Neural cell (in vitro differentiated cells): ENCODE results near the gene AGBL1. TPM values are rescaled to one million over a fixed set of nuclear protein-coding genes. Genes with fewer than 3 reads are reported as not detected.

Experiments
- H2AFZ ChIP-seq: fragments of 200-600, 300-800 bp; sonication (generic), shearing (Covaris generic); 2 replicates; pipeline ENCODE4 v1.6.0; 2014; ENCODE audit warnings: low read depth, mild to moderate bottlenecking, antibody characterized with exemption, low read length, moderate library complexity
- H3F3A ChIP-seq: fragments of 200-600 bp; shearing (Covaris generic); 2 replicates; pipeline ENCODE4 v1.6.1; 2016; ENCODE audit warnings: mild to moderate bottlenecking, moderate library complexity, mixed read lengths, antibody characterized with exemption, low read length; ENCODE audit not compliant: insufficient read depth, poor library complexity, severe bottlenecking
- H3K27ac ChIP-seq: fragments of 200-600, 300-800 bp; sonication (generic), shearing (Covaris generic); 2 replicates; pipeline ENCODE4 v1.5.1; 2014; ENCODE audit warnings: mild to moderate bottlenecking, low read length, moderate library complexity
- H3K27me3 ChIP-seq: fragments of 300-800, 200-600 bp; sonication (generic), shearing (Covaris generic); 2 replicates; pipeline ENCODE4 v1.6.0; 2014; ENCODE audit warnings: mild to moderate bottlenecking, low read depth, low read length, moderate library complexity; ENCODE audit not compliant: insufficient read depth
- H3K36me3 ChIP-seq: fragments of 300-800, 200-600 bp; sonication (generic), shearing (Covaris generic); 2 replicates; pipeline ENCODE4 v1.5.1; 2014; ENCODE audit warnings: mild to moderate bottlenecking, antibody characterized with exemption, low read length, moderate library complexity; ENCODE audit not compliant: insufficient read depth
- H3K4me2 ChIP-seq: fragments of 300-800, 200-600 bp; sonication (generic), shearing (Covaris generic); 2 replicates; pipeline ENCODE4 v1.6.0; 2014; ENCODE audit warnings: mild to moderate bottlenecking, low read length
- H3K4me3 ChIP-seq: fragments of 300-800, 200-600 bp; sonication (generic), shearing (Covaris generic); 2 replicates; pipeline ENCODE4 v1.5.1; 2014; ENCODE audit warnings: mild to moderate bottlenecking, low read length, moderate library complexity
- H3K79me2 ChIP-seq: fragments of 200-600 bp; shearing (Covaris generic); replicated peaks from 2 replicates; pipeline ENCODE4 v1.6.0; 2014; ENCODE audit warnings: mild to moderate bottlenecking, low read length, moderate library complexity; ENCODE audit not compliant: insufficient read depth
- H3K9ac ChIP-seq: fragments of 300-800, 200-600 bp; sonication (generic), shearing (Covaris generic); 2 replicates; pipeline ENCODE4 v1.6.1; 2016; ENCODE audit warnings: mild to moderate bottlenecking, low read length, mixed read lengths
- H3K9me2 ChIP-seq: fragments of 200-600 bp; shearing (Covaris generic); 2 replicates; pipeline ENCODE4 v1.6.1; 2016; ENCODE audit warnings: mild to moderate bottlenecking, low read length, mixed read lengths; ENCODE audit not compliant: insufficient read depth
- H3K9me3 ChIP-seq: fragments of 200-600, 300-800 bp; sonication (generic), shearing (Covaris generic); 2 replicates; pipeline ENCODE4 v1.6.1; 2016; ENCODE audit warnings: mild to moderate bottlenecking, mixed run types, low read length, moderate library complexity, mixed read lengths
- H4K20me1 ChIP-seq: fragments of 200-600 bp; shearing (Covaris generic); 2 replicates; pipeline ENCODE4 v1.6.1; 2016; ENCODE audit warnings: mild to moderate bottlenecking, mixed run types; ENCODE audit not compliant: insufficient read depth
- EP300 ChIP-seq: fragments of 450-650 bp; conservative IDR thresholded peaks from 2 replicates; pipeline ENCODE4 v1.6.1; 2014; ENCODE audit warnings: antibody characterized with exemption, mild to moderate bottlenecking, moderate library complexity; ENCODE audit not compliant: poor library complexity, severe bottlenecking
- EZH2 ChIP-seq: fragments of 200-600, 300-800 bp; shearing (Covaris generic), sonication (generic); IDR thresholded peaks from 2 replicates; pipeline ENCODE4 v1.6.1; 2014; ENCODE audit warnings: antibody characterized with exemption, low read length, borderline replicate concordance, mild to moderate bottlenecking; ENCODE audit not compliant: insufficient read depth, poor library complexity, severe bottlenecking
- MXI1 ChIP-seq: fragments of 450-650 bp; conservative IDR thresholded peaks from 2 replicates; pipeline ENCODE4 v1.6.1; 2014; ENCODE audit warnings: antibody characterized with exemption, mild to moderate bottlenecking; ENCODE audit not compliant: poor library complexity, severe bottlenecking
- POLR2AphosphoS5 ChIP-seq: IDR thresholded peaks from 2 replicates; pipeline ENCODE4 v1.6.1; 2012
- RAD21 ChIP-seq: fragments of 450-650 bp; conservative IDR thresholded peaks from 2 replicates; pipeline ENCODE4 v1.6.1; 2014; ENCODE audit warnings: antibody characterized with exemption, mild to moderate bottlenecking, moderate library complexity
- SMC3 ChIP-seq: fragments of 450-650 bp; conservative IDR thresholded peaks from 2 replicates; pipeline ENCODE4 v1.6.1; 2014; ENCODE audit warnings: antibody characterized with exemption, mild to moderate bottlenecking, moderate library complexity; ENCODE audit not compliant: poor library complexity
- TAF1 ChIP-seq: IDR thresholded peaks from 2 replicates; pipeline ENCODE4 v1.6.1; 2012; ENCODE audit warnings: low read depth
- polyA plus RNA-seq: library from polyadenylated mRNA; depleted of rRNA; stranded (reverse); fragments of >200 nt; gene quantifications from 2 replicates; pipeline ENCODE4 v1.2.3, GENCODE V29; 2014
- TF ChIP-seq, protein P1 (sequence below): fragments of 450-650 bp; IDR thresholded peaks from 2 replicates; pipeline ENCODE4 v1.5.1; 2014; ENCODE audit warnings: antibody characterized with exemption, mild to moderate bottlenecking, moderate library complexity; ENCODE audit not compliant: poor library complexity, severe bottlenecking
- TF ChIP-seq, protein P2 (sequence below): IDR thresholded peaks from 2 replicates; pipeline ENCODE4 v1.6.1; 2012; ENCODE audit warnings: borderline replicate concordance

The AGBL1 gene
- polyA plus RNA-seq, 1 donor from 2014 or later, result 0.12 TPM

DNA sequence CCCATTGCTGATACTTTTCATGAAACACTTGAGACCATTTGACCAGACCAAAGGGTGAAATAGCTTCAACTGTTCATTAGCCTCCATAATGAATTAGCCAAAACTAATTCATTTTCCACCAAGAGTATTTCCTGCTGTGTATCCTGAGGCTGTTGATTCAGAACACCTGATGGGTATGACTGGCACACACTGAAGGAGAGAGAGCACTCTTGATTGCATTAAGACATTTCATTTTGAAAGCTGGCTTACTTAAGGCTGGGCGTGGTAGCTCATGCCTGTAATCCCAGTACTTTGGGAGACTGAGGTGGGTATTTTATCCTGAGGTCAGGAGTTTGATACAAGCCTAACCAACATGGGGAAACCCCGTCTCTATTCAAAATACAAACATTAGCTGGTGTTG lies 175.6 kb downstream of the AGBL1 start:
- Histone ChIP-seq H3K9me2 (no peaks in the 10 kb centered on the region), H3K27me3 (no peaks in the 10 kb centered on the region), H3K9me3 (no peaks in the 10 kb centered on the region), H3K4me3 (no peak overlapping the region), H3F3A (no peaks in the 10 kb centered on the region), H4K20me1 (no peaks in the 10 kb centered on the region), H3K79me2 (no peaks in the 10 kb centered on the region), H3K9ac (no peak overlapping the region), H3K27ac (no peak overlapping the region), H3K4me2 (no peak overlapping the region), H2AFZ (no peak overlapping the region), H3K36me3 (no peaks in the 10 kb centered on the region)
- TF ChIP-seq, protein P1, sequence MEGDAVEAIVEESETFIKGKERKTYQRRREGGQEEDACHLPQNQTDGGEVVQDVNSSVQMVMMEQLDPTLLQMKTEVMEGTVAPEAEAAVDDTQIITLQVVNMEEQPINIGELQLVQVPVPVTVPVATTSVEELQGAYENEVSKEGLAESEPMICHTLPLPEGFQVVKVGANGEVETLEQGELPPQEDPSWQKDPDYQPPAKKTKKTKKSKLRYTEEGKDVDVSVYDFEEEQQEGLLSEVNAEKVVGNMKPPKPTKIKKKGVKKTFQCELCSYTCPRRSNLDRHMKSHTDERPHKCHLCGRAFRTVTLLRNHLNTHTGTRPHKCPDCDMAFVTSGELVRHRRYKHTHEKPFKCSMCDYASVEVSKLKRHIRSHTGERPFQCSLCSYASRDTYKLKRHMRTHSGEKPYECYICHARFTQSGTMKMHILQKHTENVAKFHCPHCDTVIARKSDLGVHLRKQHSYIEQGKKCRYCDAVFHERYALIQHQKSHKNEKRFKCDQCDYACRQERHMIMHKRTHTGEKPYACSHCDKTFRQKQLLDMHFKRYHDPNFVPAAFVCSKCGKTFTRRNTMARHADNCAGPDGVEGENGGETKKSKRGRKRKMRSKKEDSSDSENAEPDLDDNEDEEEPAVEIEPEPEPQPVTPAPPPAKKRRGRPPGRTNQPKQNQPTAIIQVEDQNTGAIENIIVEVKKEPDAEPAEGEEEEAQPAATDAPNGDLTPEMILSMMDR, result no peak
- TF ChIP-seq, protein P2, sequence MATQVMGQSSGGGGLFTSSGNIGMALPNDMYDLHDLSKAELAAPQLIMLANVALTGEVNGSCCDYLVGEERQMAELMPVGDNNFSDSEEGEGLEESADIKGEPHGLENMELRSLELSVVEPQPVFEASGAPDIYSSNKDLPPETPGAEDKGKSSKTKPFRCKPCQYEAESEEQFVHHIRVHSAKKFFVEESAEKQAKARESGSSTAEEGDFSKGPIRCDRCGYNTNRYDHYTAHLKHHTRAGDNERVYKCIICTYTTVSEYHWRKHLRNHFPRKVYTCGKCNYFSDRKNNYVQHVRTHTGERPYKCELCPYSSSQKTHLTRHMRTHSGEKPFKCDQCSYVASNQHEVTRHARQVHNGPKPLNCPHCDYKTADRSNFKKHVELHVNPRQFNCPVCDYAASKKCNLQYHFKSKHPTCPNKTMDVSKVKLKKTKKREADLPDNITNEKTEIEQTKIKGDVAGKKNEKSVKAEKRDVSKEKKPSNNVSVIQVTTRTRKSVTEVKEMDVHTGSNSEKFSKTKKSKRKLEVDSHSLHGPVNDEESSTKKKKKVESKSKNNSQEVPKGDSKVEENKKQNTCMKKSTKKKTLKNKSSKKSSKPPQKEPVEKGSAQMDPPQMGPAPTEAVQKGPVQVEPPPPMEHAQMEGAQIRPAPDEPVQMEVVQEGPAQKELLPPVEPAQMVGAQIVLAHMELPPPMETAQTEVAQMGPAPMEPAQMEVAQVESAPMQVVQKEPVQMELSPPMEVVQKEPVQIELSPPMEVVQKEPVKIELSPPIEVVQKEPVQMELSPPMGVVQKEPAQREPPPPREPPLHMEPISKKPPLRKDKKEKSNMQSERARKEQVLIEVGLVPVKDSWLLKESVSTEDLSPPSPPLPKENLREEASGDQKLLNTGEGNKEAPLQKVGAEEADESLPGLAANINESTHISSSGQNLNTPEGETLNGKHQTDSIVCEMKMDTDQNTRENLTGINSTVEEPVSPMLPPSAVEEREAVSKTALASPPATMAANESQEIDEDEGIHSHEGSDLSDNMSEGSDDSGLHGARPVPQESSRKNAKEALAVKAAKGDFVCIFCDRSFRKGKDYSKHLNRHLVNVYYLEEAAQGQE, result no peak
- TF ChIP-seq TAF1, result no peak
- no peak for TF ChIP-seq MXI1
- TF ChIP-seq POLR2AphosphoS5, result no peak
- no peak for TF ChIP-seq EZH2
- no peak for TF ChIP-seq RAD21

DNA sequence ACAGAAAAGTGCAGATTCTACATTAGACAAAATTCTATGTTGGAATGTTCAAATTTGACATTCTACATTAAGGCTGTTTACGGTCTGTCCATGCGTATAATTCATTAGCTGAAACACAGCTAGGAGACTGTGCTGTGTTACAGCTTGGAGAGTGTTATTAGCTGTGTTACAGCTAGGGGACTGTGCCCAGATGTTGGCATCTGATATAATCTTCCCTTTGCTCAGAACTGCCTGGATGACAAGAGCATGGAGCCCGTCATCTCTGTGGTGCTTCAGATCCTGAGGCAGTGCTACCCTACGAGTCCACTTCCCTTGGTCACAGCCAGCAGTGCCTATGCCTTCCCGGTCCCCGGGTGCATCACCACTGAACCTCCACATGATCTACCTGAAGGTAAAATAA lies 177.0 kb downstream of the AGBL1 start:
- H3K9ac ChIP-seq, result no peak overlapping the region
- no peak overlapping the region for H3K4me2 ChIP-seq
- H3K4me3 ChIP-seq, result no peak overlapping the region
- H3F3A ChIP-seq, result no peaks in the 10 kb centered on the region
- H3K79me2 ChIP-seq, result no peaks in the 10 kb centered on the region
- no peak overlapping the region for H3K27ac ChIP-seq
- no peak for TF ChIP-seq MXI1
- TF ChIP-seq EP300, result no peak
- no peak for TF ChIP-seq RAD21
- TF ChIP-seq, protein P1, result no peak
- no peak for TF ChIP-seq EZH2
- no peak for TF ChIP-seq SMC3
- TF ChIP-seq POLR2AphosphoS5, result no peak
- TF ChIP-seq, protein P2, result no peak
- TF ChIP-seq TAF1, result no peak
- no peaks in the 10 kb centered on the region for H3K36me3 ChIP-seq
- H4K20me1 ChIP-seq, result no peaks in the 10 kb centered on the region
- no peaks in the 10 kb centered on the region for H3K9me3 ChIP-seq
- no peaks in the 10 kb centered on the region for H3K27me3 ChIP-seq
- H2AFZ ChIP-seq, result no peak overlapping the region
- H3K9me2 ChIP-seq, result no peaks in the 10 kb centered on the region
